OCI-LY7 (cell line): ENCODE data around the gene SUGP2. TPM values are rescaled to one million over a fixed set of nuclear protein-coding genes. Genes with fewer than 3 reads are reported as not detected.

ENCODE experiments used
- BruUV-seq: library from RNA; stranded (reverse); fragments of 400-500 nt; replicated peaks from 2 replicates; lab custom pipeline; 2021; lab: Mats Ljungman, UMichigan
- CTCF ChIA-PET: fragments of 300-600 bp; sonication (Branson Sonifier 250); formaldehyde crosslinking; loops from one replicate; lab custom pipeline; 2022; ENCODE audit warnings: antibody characterized with exemption; ENCODE audit not compliant: unreplicated experiment; lab: Charles Lee
- POLR2A ChIA-PET: fragments of 300-600 bp; sonication (Branson Sonifier 250); formaldehyde crosslinking; loops from one replicate; lab custom pipeline; 2022; ENCODE audit warnings: antibody characterized with exemption; lab: Charles Lee
- DNase-seq: peaks from one replicate; pipeline ENCODE4 v3.0.0-alpha.2; 2015; ENCODE audit warnings: low spot score
- H2AFZ ChIP-seq: fragments of 200-600 bp; sonication (generic), shearing (Covaris generic); 2 replicates; pipeline ENCODE4 v1.6.1; 2014; ENCODE audit warnings: mild to moderate bottlenecking, antibody characterized with exemption, low read length, moderate library complexity
- H3K27ac ChIP-seq: fragments of 200-600 bp; sonication (generic); 2 replicates; pipeline ENCODE4 v1.5.1; 2014; ENCODE audit warnings: mixed run types, low read depth, mild to moderate bottlenecking, moderate library complexity, low read length, inconsistent platforms; ENCODE audit not compliant: poor library complexity, severe bottlenecking
- H3K36me3 ChIP-seq: fragments of 200-600 bp; sonication (generic); 2 replicates; pipeline ENCODE4 v1.6.1; 2014; ENCODE audit warnings: mild to moderate bottlenecking, antibody characterized with exemption, low read length, moderate library complexity, mixed read lengths; ENCODE audit not compliant: insufficient read depth
- H3K4me1 ChIP-seq: fragments of 200-600 bp; sonication (generic); 2 replicates; pipeline ENCODE4 v1.5.1; 2014; ENCODE audit warnings: mild to moderate bottlenecking, low read length; ENCODE audit not compliant: insufficient read depth, poor library complexity, severe bottlenecking
- H3K4me2 ChIP-seq: fragments of 200-600 bp; sonication (generic); 2 replicates; pipeline ENCODE4 v1.6.1; 2014; ENCODE audit warnings: mild to moderate bottlenecking, low read length
- H3K4me3 ChIP-seq: fragments of 200-600 bp; sonication (generic); 2 replicates; pipeline ENCODE4 v1.5.1; 2014; ENCODE audit warnings: mild to moderate bottlenecking, low read depth, low read length; ENCODE audit not compliant: poor library complexity, severe bottlenecking
- H3K79me2 ChIP-seq: fragments of 200-600 bp; sonication (generic); 2 replicates; pipeline ENCODE4 v1.6.1; 2016; ENCODE audit warnings: low read depth, mild to moderate bottlenecking, low read length, moderate library complexity, mixed read lengths; ENCODE audit not compliant: insufficient read depth
- H3K9me2 ChIP-seq: fragments of 200-600 bp; sonication (generic); 2 replicates; pipeline ENCODE4 v1.6.1; 2016; ENCODE audit warnings: mild to moderate bottlenecking, low read length, mixed read lengths; ENCODE audit not compliant: insufficient read depth
- H3K9me3 ChIP-seq: fragments of 200-600 bp; sonication (generic); 2 replicates; pipeline ENCODE4 v1.6.1; 2014; ENCODE audit warnings: mild to moderate bottlenecking, mixed run types, low read length, mixed read lengths
- H4K20me1 ChIP-seq: fragments of 200-600 bp; sonication (generic); 2 replicates; pipeline ENCODE4 v1.6.1; 2014; ENCODE audit warnings: mild to moderate bottlenecking, antibody characterized with exemption, low read length, moderate library complexity, mixed read lengths; ENCODE audit not compliant: insufficient read depth
- EZH2phosphoT487 ChIP-seq: fragments of 200-600 bp; sonication (generic); IDR thresholded peaks from 2 replicates; pipeline ENCODE4 v1.6.1; 2018; ENCODE audit warnings: low read depth, borderline replicate concordance, mild to moderate bottlenecking, mixed run types, antibody characterized with exemption, low read length, moderate library complexity, mixed read lengths
- intact Hi-C: fragments of 100-400 bp; cut with micrococcal nuclease; formaldehyde crosslinking; loops from one replicate; pipeline ENCODE4 v1.10.0; 2022; ENCODE audit not compliant: unreplicated experiment
- total RNA-seq, 2 experiments: library from RNA; depleted of rRNA in 1 of 2; stranded (reverse); fragments of >200 nt in 1 of 2; shearing (Covaris generic) in 1 of 2; gene quantifications; 2 replicates each; pipeline ENCODE4 v1.2.3, GENCODE V29; 2014 to 2022
- TF ChIP-seq, protein P1 (sequence below): fragments of 200-600 bp; sonication (generic); conservative IDR thresholded peaks from 2 replicates; pipeline ENCODE4 v1.5.1; 2014; ENCODE audit warnings: mild to moderate bottlenecking, antibody characterized with exemption, low read length, moderate library complexity, mixed read lengths

The SUGP2 gene
- total RNA-seq, 2 experiments from 2014 or later, result 111 to 229 TPM

DNA sequence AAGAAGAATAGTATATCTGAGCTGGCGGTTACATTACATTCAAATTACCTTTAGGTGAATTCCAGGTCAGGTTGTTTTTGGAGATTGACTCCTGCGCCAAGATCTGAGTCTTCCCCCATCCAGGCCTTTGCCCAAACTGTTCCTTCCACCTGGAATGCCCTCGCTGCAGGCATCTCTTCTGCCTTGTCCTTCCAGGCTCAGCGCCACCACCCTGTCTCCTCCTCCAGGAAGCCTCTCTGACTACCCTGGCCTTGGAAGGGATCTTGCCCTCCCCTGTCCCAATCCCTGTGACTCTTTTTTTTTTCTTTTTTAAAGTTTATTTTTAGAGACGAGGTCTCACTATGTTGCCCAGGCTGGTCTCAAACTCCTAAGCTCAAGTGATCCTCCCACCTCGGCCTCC, 90.6 kb downstream of the SUGP2 start:
- no peaks in the 10 kb centered on the region for H3K9me2 ChIP-seq
- no peaks in the 10 kb centered on the region for H3K36me3 ChIP-seq
- BruUV-seq, result no TSS peak
- H3K27ac ChIP-seq, result no peak overlapping the region
- TF ChIP-seq EZH2phosphoT487, result no peak
- no peak overlapping the region for H2AFZ ChIP-seq
- no peaks in the 10 kb centered on the region for H3K9me3 ChIP-seq
- peaks cover 69% of the 10 kb centered on the region for H3K4me1 ChIP-seq
- no peaks in the 10 kb centered on the region for H3K79me2 ChIP-seq
- POLR2A ChIA-PET, result interaction anchor here (0.6 to 1.5 kb wide), 2 partner anchors 14 to 23 kb away, joined by 4 read pairs; partner anchors contain the start of genes COPE and DDX49
- no peak for DNase-seq
- H4K20me1 ChIP-seq, result no peaks in the 10 kb centered on the region
- intact Hi-C loops, result loop anchor here (5.0 kb wide), 1 partner anchor 45 kb away; no protein-coding TSS in a partner anchor
- no peak overlapping the region for H3K4me3 ChIP-seq
- H3K4me2 ChIP-seq, result no peak overlapping the region
- CTCF ChIA-PET, result no interaction called here

DNA sequence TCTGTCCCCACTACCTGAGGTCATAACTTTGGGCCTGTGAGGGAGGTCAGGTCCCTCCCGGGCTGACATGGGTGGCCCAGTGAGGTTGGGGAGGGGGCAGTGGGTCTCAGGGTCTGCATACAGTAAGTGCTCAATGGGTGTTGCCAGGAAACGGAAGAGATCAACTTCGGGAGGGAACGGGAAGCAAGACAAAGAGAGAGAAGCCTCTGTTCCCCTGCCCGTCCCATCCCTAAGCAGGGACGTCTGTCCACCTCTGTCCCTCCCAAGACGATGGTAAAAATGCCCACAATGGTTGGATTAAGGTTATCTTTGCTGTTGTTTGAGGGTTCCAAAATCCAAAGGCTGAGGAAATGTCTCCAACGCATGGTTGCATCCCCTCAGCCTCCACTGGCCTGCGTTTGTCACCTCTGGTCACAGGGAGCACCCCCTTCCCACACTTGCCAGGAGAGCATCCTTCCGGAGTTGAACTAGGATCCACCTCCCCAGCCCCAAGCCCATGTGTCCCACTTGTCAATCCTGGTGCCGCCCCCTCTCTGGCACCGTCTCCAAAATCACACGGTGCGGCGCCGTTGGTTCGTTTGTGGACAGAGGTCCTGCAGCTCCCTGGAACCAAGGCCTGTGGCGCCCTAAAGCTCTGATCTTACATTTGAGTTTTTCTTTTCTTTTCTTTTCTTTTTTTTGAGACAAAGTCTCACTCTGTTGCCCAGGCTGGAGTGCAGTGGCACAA, 91.5 kb downstream of the SUGP2 start:
- peaks cover 60% of the 10 kb centered on the region for H3K4me1 ChIP-seq
- no peak for TF ChIP-seq EZH2phosphoT487
- TF ChIP-seq, protein P1, sequence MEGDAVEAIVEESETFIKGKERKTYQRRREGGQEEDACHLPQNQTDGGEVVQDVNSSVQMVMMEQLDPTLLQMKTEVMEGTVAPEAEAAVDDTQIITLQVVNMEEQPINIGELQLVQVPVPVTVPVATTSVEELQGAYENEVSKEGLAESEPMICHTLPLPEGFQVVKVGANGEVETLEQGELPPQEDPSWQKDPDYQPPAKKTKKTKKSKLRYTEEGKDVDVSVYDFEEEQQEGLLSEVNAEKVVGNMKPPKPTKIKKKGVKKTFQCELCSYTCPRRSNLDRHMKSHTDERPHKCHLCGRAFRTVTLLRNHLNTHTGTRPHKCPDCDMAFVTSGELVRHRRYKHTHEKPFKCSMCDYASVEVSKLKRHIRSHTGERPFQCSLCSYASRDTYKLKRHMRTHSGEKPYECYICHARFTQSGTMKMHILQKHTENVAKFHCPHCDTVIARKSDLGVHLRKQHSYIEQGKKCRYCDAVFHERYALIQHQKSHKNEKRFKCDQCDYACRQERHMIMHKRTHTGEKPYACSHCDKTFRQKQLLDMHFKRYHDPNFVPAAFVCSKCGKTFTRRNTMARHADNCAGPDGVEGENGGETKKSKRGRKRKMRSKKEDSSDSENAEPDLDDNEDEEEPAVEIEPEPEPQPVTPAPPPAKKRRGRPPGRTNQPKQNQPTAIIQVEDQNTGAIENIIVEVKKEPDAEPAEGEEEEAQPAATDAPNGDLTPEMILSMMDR, result no peak
- peak overlapping the region; percentile 63 for H3K4me2 ChIP-seq
- ChIA-PET POLR2A (interaction anchor here (1.5 kb wide), 1 partner anchor 23 kb away, joined by 4 read pairs; the partner anchor contains the start of genes COPE and DDX49), CTCF (no interaction called here)
- no peaks in the 10 kb centered on the region for H4K20me1 ChIP-seq
- no peak for DNase-seq
- peak overlapping the region; percentile 44 for H2AFZ ChIP-seq
- BruUV-seq, result no TSS peak
- H3K36me3 ChIP-seq, result no peaks in the 10 kb centered on the region
- peak overlapping the region; percentile 59 for H3K4me3 ChIP-seq
- no peaks in the 10 kb centered on the region for H3K9me3 ChIP-seq
- H3K27ac ChIP-seq, result no peak overlapping the region
- no peaks in the 10 kb centered on the region for H3K9me2 ChIP-seq
- intact Hi-C loops, result loop anchor here (5.0 kb wide), 1 partner anchor 46 kb away; no protein-coding TSS in a partner anchor
- no peaks in the 10 kb centered on the region for H3K79me2 ChIP-seq

Other genes with a start within 250 kb of the SUGP2 start
- not detected in 2 replicates for gene COMP, start 242.2 kb downstream of the SUGP2 start, total RNA-seq (2014; rRNA removed; shearing (Covaris generic))
- not detected in 2 replicates for gene COMP, start 242.2 kb downstream of the SUGP2 start, total RNA-seq (2022)
- gene UPF1, start 201.6 kb downstream of the SUGP2 start, total RNA-seq (2014; rRNA removed; shearing (Covaris generic)), result 65.2 and 77.2 TPM in 2 replicates
- 113 and 122 TPM in 2 replicates for gene UPF1, start 201.6 kb downstream of the SUGP2 start, total RNA-seq (2022)
- gene CERS1, start 137.4 kb downstream of the SUGP2 start, total RNA-seq (2014; rRNA removed; shearing (Covaris generic)), result 0.09 TPM in 1 of 2 replicates, not detected in the other
- gene CERS1, start 137.4 kb downstream of the SUGP2 start, total RNA-seq (2022), result not detected in 2 replicates
- gene COPE, start 114.1 kb downstream of the SUGP2 start, total RNA-seq (2014; rRNA removed; shearing (Covaris generic)), result 225 and 255 TPM in 2 replicates
- 231 and 256 TPM in 2 replicates for gene COPE, start 114.1 kb downstream of the SUGP2 start, total RNA-seq (2022)
- gene DDX49, start 113.8 kb downstream of the SUGP2 start, total RNA-seq (2014; rRNA removed; shearing (Covaris generic)), result 69.3 and 82.4 TPM in 2 replicates
- gene DDX49, start 113.8 kb downstream of the SUGP2 start, total RNA-seq (2022), result 53.7 and 63.7 TPM in 2 replicates
- gene HOMER3, start 92.3 kb downstream of the SUGP2 start, total RNA-seq (2014; rRNA removed; shearing (Covaris generic)), result 8.6 and 16.1 TPM in 2 replicates
- gene HOMER3, start 92.3 kb downstream of the SUGP2 start, total RNA-seq (2022), result 14.8 and 15.5 TPM in 2 replicates
- gene ARMC6, start 86 bp upstream of the SUGP2 start, total RNA-seq (2014; rRNA removed; shearing (Covaris generic)), result 72.4 and 104 TPM in 2 replicates
- gene ARMC6, start 86 bp upstream of the SUGP2 start, total RNA-seq (2022), result 53.3 and 63.9 TPM in 2 replicates
- 12.9 and 13.8 TPM in 2 replicates for gene SLC25A42, start 30.5 kb upstream of the SUGP2 start, total RNA-seq (2014; rRNA removed; shearing (Covaris generic))
- gene SLC25A42, start 30.5 kb upstream of the SUGP2 start, total RNA-seq (2022), result 23.4 and 25.2 TPM in 2 replicates
- gene TMEM161A, start 105.0 kb upstream of the SUGP2 start, total RNA-seq (2014; rRNA removed; shearing (Covaris generic)), result 28.4 and 31.2 TPM in 2 replicates
- gene TMEM161A, start 105.0 kb upstream of the SUGP2 start, total RNA-seq (2022), result 38.1 and 40.5 TPM in 2 replicates
- gene MEF2B, start 136.7 kb upstream of the SUGP2 start, total RNA-seq (2014; rRNA removed; shearing (Covaris generic)), result 175 and 201 TPM in 2 replicates
- 295 and 304 TPM in 2 replicates for gene MEF2B, start 136.7 kb upstream of the SUGP2 start, total RNA-seq (2022)
- gene BORCS8, start 158.6 kb upstream of the SUGP2 start, total RNA-seq (2014; rRNA removed; shearing (Covaris generic)), result 31.0 and 39.8 TPM in 2 replicates
- 35.2 and 40.2 TPM in 2 replicates for gene BORCS8, start 158.6 kb upstream of the SUGP2 start, total RNA-seq (2022)
- 103 and 105 TPM in 2 replicates for gene RFXANK, start 158.7 kb upstream of the SUGP2 start, total RNA-seq (2014; rRNA removed; shearing (Covaris generic))
- gene RFXANK, start 158.7 kb upstream of the SUGP2 start, total RNA-seq (2022), result 114 and 115 TPM in 2 replicates
- 28.6 and 29.7 TPM in 2 replicates for gene NR2C2AP, start 169.9 kb upstream of the SUGP2 start, total RNA-seq (2014; rRNA removed; shearing (Covaris generic))
- gene NR2C2AP, start 169.9 kb upstream of the SUGP2 start, total RNA-seq (2022), result 21.2 and 27.3 TPM in 2 replicates
- gene NCAN, start 178.4 kb upstream of the SUGP2 start, total RNA-seq (2014; rRNA removed; shearing (Covaris generic)), result not detected in 2 replicates
- gene NCAN, start 178.4 kb upstream of the SUGP2 start, total RNA-seq (2022), result not detected in 2 replicates
- gene TM6SF2, start 239.8 kb upstream of the SUGP2 start, total RNA-seq (2014; rRNA removed; shearing (Covaris generic)), result not detected in 2 replicates
- gene TM6SF2, start 239.8 kb upstream of the SUGP2 start, total RNA-seq (2022), result not detected in 2 replicates